HG02870 (cell line): ENCODE data around the gene PRC1.

Source experiments
- ATAC-seq: cut with Tn5 transposase; IDR thresholded peaks from one replicate; pipeline ENCODE4 v1.9.1; 2021; ENCODE audit warnings: mild to moderate bottlenecking, moderate library complexity; ENCODE audit not compliant: unreplicated experiment

The PRC1 gene

DNA sequence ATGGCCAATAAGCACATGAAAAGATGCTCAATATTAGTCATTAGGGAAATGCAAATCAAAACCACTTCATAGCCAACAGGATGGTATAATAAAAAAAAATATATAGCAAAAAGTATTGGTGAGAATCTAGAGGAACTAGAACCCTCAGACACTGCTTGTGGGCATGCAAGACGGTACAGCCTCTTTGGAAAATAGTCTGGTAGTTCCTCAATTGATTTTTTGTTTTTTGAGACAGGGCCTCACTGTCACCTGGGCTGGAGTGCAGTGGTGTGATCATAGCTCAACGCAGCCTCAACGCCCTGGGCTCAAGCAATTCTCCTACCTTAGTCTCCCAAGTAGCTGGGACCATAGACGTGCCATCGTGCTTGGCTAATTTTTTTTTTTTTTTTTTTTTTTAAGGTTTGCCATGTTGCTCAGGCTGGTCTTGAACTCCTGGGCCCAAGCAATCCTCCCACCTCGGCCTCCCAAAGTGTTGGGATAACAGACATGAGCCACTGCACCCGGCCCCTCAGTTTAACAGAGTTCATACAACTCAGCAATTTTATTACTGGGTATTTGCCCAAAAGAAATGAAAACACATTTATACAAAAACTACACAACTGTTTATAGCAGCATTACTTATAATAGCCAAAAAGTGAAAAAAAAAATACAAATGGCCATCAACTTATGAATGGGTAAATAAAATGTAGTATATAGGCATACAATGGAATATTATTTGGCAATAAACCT is 5.1 kb downstream of the PRC1 start:
- no peak for ATAC-seq

DNA sequence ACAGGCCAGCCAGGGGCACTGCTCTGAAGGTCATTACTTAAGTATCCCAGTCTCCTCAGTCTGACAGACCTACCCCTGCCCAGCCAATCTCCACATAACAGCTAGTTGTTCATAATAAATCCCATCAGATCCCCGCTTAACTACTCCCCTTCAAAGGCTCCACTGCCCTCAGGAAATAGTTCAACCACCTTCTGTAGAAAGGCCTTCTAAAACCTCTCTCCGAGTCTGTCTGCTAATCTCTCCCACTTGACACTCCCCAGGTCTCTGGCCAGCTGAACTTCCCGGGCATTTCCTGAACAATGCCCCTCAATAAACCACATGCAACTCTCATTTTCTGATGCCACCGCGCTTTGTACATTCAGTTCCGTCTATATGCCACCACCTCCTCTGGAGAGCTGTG is 6.0 kb downstream of the PRC1 start:
- no peak for ATAC-seq

DNA sequence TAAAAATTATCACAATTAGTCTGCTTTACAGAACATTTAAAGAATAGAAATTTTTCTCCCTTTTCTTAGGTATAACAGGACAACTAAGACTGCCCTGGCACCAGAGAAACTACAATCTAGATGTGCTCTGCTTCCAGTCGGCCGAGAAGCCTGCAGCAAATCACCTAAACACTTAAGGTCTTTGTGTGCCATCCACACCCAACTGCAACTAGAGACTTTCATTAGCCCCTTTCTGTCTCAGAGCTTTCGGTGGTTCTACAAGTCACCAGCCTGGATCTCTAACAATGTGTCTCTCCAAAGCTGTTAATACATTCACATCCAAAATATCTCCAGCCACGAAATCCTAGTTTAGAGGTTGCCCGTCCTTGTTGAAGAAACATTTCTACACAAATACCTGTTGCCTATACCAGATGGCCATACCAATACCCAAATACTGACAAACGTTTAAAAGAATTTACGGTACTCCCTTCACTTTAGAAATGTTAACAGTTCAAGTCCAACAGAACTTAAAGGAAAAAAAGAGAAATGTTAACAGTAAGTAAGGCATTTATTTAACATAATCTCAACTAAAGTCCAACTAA is 6.7 kb downstream of the PRC1 start:
- ATAC-seq = no peak

DNA sequence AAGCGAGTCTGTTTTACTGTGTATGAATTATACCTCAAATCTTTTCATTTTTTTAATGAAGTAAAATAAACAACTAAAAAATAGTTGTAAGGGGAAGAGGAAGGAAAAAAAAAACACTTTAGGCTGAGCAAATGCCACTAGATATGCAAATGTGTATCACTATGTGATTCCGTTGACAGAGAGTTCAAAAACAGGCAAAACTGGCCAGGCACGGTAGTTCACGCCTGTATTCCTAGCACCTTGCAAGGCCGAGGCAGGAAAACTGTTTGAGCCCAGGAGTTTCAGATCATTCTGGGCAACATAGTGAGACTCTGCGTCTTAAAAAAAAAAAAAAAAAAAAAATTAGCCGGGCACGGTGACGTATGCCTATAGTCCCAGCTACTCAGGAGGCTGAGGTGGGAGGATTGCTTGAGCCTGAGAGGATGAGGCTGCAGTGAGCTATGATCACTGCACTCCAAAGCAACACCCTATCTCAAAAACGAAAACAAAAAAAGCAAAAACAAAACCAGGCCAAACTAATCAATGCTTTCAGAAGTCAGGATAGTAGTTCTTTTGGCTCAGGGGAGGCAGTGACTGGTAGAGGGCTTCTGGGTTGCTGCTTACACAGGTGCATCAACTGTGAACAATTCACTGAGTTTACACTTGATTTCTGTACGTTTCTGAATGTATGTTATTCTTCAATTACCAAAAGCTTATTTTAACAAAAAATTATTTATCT is 7.4 kb downstream of the PRC1 start:
- no peak for ATAC-seq

DNA sequence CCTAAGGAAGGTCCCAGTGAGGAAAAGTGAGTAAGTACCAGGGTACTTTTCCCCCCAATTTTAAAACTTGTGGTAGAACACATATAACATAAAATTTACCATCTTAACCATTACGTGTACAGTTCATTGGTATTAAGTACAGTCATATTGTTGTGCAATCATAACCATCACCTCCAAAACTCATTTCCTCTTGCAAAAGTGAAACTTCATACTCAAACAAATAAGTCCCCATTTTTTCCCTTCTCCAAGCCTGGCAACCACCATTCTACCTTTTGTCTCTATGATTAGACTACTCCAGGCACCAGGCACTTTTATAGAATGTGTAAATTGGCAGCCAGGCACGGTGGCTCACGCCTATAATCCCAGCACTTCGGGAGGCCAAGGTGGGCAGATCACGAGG is 12.2 kb downstream of the PRC1 start:
- peak; percentile 26 for ATAC-seq

DNA sequence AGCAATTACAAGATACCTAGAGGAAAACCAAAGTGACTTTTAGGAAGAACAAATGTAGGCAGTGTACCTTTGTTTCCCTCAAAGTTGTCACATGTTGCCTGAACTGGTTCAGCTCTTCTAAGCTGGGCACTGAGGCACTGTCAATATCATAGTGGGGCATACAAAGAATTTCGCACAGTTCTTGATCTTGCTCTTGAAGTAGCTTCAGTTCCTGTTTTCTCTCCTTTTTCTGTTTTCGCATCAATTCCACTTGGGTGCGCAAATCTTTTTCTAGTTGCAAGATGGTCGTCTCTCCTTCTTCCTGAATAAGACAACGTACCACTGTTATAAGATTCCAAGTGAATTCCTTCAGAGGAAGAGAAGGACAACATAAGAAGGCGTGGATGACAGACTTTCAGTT is 12.7 kb downstream of the PRC1 start:
- peak; percentile 92 for ATAC-seq

DNA sequence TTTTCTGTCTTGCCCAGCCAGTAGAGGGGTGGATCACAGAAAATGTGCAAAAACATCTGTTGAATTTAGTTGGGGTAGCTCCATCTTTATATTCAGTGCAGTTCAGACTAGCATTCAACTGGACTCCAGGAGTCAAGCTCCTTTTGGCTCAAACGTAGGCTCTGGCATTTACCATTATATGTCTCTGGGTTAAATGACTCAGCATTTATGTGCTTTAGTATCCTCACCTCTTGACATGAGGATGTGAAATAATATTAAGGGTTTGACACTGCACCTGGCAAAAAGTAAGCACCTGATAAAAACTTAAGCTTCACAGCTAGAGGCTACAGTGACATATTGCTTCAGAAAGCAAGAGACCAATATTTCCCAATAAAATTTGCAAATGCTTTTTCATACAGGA is 14.8 kb downstream of the PRC1 start:
- no peak for ATAC-seq

DNA sequence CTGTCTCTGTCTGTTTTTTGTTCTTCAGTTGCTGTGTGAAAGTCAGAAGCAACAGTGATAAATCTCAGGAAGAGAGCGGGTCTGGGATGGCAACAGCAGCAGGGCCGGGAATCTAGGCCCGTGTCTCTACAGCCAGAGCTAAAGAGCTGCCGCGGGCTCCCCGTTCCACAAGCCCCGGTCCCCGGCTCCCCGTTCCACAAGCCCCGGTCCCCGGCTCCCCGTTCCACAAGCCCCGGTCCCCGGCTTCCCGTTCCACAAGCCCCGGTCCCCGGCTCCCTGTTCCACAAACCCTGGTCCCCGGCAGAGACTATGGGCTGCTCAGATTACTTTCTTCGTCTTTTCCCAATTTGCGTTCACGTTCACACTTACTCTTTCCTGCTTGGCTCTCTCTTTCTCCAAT is 20.1 kb downstream of the PRC1 start:
- ATAC-seq = no peak

DNA sequence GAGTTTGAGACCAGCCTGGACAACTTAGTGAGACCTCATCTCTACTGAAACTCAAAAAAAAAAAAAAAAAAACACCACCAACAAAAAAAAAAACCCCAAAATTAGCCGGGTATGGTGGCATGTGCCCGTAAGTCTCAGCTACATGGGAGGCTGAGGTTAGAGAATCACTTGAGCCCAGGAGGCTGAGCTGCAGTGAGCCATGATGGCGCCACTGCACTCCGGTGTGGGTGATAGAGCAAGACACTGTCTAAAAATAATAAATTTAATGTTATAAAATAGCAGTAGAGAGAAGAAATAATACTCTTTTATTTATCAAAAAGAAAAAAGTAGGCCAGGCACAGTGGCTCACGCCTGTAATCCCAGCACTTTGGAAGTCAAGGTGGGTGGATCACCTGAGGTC is 22.2 kb downstream of the PRC1 start:
- ATAC-seq = no peak

DNA sequence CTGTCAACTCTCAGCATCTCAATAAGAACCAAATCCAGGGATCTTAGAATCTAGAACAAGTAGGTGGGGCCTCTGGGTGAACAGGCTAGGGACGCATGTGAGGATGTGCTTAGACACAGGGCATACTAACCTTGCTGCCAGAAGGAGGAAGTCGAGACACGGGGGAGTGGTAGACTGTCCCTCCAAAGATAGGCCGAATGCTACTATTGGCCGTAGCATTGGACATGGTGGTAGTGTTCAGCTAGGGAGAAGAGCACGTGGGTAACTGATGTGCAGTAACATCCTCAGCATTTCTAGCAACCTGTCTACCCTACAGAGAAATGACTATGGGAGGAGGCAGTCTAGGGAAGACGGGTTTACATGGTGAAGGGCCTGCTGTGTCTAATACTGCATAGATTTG is 24.1 kb downstream of the PRC1 start:
- ATAC-seq = no peak

DNA sequence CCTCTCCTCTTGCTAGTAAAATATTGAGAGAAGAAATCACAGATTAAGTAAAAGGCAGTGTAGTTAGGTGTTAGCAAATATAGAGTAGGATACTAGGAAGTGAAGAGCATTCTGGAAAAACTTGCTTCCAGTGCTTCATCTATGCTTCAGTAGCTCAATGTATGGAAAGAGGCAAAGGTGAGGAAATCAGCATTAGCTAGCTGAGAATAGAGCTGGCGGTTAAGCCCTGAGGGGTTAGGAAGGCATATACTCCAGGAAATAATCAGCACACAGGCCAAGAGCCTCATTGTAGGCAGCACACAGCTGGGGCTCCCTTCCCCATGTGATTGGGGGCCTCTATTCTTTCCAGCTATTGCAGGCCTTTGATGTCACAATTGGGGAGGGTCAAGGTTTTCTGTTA is 25.9 kb downstream of the PRC1 start:
- ATAC-seq = no peak

DNA sequence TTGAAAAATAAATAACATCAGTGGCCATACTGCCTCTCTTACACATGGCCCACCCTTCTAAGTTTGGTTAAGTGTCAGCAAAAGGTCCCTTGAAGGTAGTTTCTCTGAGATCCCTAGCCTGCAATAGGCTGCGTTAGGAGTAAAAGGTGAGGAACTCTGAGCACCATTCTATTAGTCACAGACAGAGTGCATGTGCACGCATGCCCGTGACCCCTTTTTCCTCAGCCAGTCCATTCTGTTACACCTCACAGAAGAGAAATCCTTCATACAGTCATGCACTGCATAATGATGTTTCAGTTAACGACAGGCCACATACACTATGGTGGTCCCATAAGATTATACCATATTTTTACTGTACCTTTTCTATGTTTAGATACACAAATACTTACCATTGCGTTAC is 27.1 kb downstream of the PRC1 start:
- ATAC-seq = no peak

DNA sequence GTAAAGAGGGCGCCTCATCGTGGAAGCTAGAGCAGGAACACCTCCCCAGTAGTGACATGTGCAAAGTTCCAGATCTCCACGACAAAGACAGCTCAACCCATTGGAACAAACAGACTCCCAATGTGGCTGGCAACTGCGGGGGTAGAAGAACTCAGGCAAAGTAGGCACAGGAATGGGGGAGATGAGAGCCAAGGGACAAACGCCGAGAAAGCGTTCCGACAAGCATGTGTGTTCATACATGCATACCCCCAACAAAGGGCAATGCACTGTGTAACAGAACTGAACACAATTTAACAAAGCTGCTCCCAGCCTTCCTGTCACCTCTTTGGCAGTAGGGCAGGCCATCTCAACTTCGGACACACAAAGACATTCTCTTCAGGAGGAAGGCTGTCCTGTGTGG is 28.1 kb downstream of the PRC1 start:
- no peak for ATAC-seq

DNA sequence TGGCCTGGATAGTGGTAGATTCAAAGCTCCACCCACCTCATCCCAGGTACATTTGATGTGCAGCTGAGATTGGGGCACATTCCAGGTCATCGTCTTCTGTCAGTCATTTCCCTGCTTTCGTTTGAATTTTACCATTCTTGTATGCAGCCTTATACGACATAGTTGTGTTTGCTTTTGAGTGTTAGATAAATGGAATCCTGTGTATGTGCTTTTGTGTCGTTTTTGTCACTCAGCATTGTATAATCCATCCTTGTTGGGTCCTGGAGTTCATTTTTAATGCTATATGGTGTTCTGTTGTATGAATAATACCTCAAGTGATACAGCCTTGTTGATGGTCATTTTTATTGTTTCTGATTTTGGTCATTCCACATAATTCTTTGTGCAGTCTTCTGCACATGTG is 32.3 kb downstream of the PRC1 start:
- ATAC-seq = no peak

DNA sequence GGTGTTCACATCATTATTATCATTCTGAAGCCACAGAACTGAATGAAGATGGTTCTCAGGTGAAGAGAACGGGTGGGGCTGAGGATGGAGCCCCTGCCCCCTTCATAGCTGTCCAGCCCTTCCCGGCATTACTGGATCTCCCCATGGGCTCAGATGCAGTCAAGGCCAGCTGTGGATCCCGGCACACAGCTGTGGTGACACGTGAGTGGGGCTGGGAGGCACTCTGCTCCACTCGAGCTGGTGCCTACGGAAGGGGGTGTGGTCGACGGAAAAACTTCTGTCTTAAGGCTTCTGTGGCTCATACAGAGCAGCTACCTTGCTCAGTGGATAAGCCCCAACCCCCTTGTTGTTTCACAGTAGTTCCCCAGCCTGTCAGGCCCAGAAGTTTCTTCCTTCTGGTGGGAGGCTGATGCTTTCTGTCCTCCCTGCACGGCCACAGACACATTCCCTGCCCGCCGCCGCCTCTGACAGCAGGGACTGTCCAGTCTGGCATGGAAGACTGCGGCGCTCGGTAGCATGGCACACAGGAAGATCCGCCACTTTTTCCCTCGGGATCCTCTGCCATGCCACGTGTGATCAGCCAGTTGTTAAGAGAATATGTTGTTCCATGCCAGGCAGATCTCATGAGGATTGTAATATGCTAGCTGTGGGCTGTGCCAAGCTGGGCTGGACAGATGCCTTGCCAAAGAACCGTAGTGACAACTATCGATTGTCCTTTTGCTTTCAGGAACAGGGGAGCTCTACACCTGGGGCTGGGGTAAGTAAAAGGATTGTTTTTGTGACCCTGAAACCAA is 33.8 kb downstream of the PRC1 start:
- no peak for ATAC-seq

DNA sequence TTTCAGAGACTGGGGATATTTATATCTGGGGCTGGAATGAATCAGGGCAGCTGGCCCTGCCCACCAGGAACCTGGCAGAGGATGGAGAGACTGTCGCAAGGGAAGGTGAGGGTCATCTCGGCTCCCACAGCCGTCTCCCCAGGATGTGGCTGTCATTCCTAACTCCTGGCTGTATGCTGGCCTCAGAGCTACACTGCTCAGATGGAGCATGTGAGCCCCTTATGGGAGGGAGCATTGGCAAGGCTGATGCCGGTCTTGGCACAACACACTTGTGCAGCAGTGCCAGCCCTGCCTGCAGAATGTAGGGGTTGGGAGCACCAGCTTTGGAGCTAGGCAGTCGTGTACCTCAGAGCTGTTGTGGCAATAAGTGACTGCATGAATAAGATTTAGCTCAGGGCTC is 34.4 kb downstream of the PRC1 start:
- no peak for ATAC-seq

DNA sequence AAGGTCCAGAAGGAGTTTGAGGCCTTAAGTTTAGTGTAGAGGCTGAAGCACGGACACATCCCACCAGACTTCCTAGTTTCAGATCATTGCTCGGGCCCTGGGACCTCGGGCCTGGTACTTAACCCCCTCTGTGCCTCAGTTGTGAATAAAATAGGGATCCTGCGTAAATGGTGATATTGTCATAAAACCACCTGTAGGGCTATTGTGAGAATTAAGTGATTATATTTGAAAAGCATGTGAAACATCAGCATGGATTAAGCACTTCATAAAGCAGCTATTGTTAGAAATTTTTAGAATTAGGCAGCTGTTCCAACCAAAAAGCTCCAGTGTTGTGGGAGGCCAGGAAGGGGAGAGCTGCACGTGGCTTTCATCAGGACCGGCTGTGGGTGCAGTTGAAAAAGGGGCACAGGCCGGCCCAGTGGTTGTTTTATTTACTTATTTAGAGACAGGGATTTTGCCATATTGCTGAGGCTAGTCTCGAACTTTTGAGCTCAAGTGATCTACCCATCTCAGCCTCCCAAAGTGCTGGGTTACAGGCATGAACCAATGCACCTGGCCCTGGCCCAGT is 35.2 kb downstream of the PRC1 start:
- ATAC-seq = no peak

DNA sequence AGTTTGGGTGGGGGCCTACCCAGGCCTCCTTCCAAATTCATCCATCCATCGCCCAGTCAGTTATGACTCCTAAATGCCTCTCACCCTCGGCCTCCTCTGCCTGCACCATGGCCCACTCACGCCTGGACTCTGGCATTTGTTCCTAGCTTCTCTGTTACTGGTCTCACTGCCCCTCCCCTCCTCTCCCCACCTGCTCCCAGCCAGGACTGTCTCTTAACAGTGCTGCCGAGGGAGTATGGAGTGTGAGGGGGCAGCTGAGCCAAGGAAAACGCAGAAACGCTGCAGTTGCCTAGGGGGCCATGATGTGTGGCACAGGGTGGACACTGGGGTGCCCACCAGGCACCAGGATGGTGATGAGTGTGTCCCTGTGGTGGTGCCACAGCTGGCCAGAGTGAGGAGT is 36.5 kb downstream of the PRC1 start:
- no peak for ATAC-seq

DNA sequence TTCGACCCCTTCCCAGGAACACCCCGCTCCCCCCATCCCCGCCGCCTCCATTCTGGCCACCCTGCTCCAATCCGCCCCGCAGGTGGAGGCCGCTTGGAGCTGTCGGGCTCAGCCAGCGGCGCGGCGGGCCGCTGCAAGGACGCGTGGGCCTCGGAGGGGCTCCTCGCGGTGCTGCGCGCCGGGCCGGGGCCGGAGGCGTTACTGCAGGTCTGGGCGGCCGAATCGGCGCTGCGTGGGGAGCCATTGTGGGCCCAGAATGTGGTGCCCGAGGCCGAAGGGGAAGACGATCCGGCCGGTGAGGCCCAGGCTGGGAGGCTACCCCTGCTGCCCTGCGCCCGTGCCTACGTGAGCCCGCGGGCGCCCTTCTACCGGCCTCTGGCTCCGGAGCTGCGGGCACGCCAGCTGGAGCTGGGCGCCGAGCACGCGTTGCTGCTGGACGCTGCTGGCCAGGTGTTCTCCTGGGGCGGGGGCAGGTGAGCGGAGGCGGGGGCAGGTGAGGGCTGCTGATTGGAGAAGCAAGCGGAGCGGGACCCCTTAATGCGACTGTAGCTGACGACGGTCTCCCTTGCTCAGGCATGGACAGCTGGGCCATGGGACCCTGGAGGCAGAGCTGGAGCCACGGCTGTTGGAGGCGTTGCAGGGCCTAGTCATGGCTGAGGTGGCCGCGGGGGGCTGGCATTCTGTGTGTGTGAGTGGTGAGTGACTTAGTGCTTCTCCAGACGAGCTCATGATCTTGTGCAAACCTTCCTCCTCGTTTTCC is 37.1 kb downstream of the PRC1 start:
- ATAC-seq = no peak

DNA sequence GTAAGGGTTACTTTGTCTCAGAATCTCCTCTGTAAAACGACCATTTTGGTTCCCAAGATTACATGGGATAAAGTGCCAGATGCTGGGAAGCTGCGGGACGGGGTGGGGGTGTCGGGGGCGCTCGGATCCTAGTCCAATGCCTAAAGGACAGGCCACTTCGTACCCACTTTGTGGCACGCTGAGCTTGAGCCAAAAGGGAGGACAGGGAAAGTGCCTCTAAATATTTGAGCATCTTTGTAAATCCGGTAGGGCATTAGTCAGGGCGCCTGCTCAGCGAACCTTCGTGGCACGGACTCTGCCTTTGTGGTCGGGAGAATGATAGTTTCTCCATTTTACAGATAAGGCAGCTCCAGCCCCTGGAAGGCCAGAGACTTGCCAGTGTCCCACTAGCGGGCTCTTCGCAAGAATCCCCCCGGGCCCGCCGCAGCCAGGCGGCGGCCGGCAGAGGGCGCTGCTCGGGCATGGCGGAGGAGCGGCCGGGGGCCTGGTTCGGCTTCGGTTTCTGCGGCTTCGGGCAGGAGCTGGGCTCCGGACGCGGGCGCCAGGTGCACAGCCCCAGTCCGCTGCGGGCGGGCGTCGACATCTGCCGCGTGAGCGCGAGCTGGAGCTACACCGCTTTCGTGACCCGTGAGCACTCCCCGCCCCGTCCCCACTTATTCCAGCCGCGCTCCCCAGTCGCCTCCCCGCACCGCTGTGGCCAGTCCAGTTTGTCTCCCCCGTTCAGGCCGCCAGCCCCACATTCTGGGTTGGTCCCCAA is 37.9 kb downstream of the PRC1 start:
- ATAC-seq = no peak
